GM23248 (cell line): Measurements from ENCODE around the gene FREM1. TPM values are rescaled to one million over a fixed set of nuclear protein-coding genes. Genes with fewer than 3 reads are reported as not detected.

Source experiments
- DNase-seq: peaks from one replicate; pipeline ENCODE4 v3.0.0-alpha.2; 2015
- H2AFZ ChIP-seq: fragments of 200-600 bp; sonication (generic); 2 replicates; pipeline ENCODE4 v1.6.1; 2016; ENCODE audit warnings: antibody characterized with exemption
- H3F3A ChIP-seq: fragments of 200-600 bp; sonication (generic); 2 replicates; pipeline ENCODE4 v1.6.1; 2016; ENCODE audit warnings: mild to moderate bottlenecking, antibody characterized with exemption, mixed run types; ENCODE audit not compliant: insufficient read depth
- H3K27ac ChIP-seq: fragments of 200-600 bp; sonication (generic); 2 replicates; pipeline ENCODE4 v1.5.1; 2016; ENCODE audit warnings: mild to moderate bottlenecking
- H3K27me3 ChIP-seq: fragments of 200-600 bp; sonication (generic); replicated peaks from 2 replicates; pipeline ENCODE4 v1.6.1; 2016; ENCODE audit warnings: mild to moderate bottlenecking; ENCODE audit not compliant: insufficient read depth
- H3K36me3 ChIP-seq: fragments of 200-600 bp; sonication (generic); 2 replicates; pipeline ENCODE4 v1.6.1; 2016; ENCODE audit warnings: low read depth, mild to moderate bottlenecking
- H3K4me1 ChIP-seq: fragments of 200-600 bp; sonication (generic); 2 replicates; pipeline ENCODE4 v1.6.1; 2016; ENCODE audit warnings: mild to moderate bottlenecking; ENCODE audit not compliant: insufficient read depth
- H3K4me2 ChIP-seq: fragments of 200-600 bp; sonication (generic); one replicate; pipeline ENCODE4 v1.6.1; 2016; ENCODE audit warnings: mild to moderate bottlenecking; ENCODE audit not compliant: unreplicated experiment
- H3K4me3 ChIP-seq: fragments of 200-600 bp; sonication (generic); 2 replicates; pipeline ENCODE4 v1.5.1; 2016; ENCODE audit warnings: mild to moderate bottlenecking
- H3K79me2 ChIP-seq: fragments of 200-600 bp; sonication (generic); 2 replicates; pipeline ENCODE4 v1.6.1; 2016; ENCODE audit warnings: mild to moderate bottlenecking; ENCODE audit not compliant: insufficient read depth
- H3K9ac ChIP-seq: fragments of 200-600 bp; sonication (generic); 2 replicates; pipeline ENCODE4 v1.6.1; 2016; ENCODE audit warnings: mild to moderate bottlenecking
- H3K9me2 ChIP-seq: fragments of 200-600 bp; sonication (generic); 2 replicates; pipeline ENCODE4 v1.6.1; 2016; ENCODE audit warnings: mixed run types, mild to moderate bottlenecking, moderate library complexity; ENCODE audit not compliant: insufficient read depth
- H3K9me3 ChIP-seq: fragments of 200-600 bp; sonication (generic); one replicate; pipeline ENCODE4 v1.6.1; 2017; ENCODE audit warnings: low read depth
- H4K20me1 ChIP-seq: fragments of 200-600 bp; sonication (generic); 2 replicates; pipeline ENCODE4 v1.6.0; 2016; ENCODE audit not compliant: insufficient read depth
- EZH2 ChIP-seq: fragments of 200-600 bp; sonication (generic); IDR thresholded peaks from 2 replicates; pipeline ENCODE4 v1.6.1; 2018; ENCODE audit warnings: antibody characterized with exemption, mild to moderate bottlenecking; ENCODE audit not compliant: insufficient read depth, poor library complexity, severe bottlenecking
- EZH2phosphoT487 ChIP-seq: fragments of 200-600 bp; sonication (generic); IDR thresholded peaks from 2 replicates; pipeline ENCODE4 v1.6.1; 2018; ENCODE audit warnings: antibody characterized with exemption, moderate library complexity, mild to moderate bottlenecking, low read depth; ENCODE audit not compliant: insufficient read depth
- WGBS, 2 experiments: methylation state at CpG; one replicate each; pipeline ENCODE4 v1.1.6; 2015 to 2017; ENCODE audit warnings: low lambda C conversion rate in 2 of 2, low coverage in 1 of 2; ENCODE audit errors: missing lambda C conversion rate in 2 of 2; 5-methylcytosine and 5-hydroxymethylcytosine counted together
- in situ Hi-C: fragments of 300-500 bp; cut with MboI; formaldehyde crosslinking; loops from 2 replicates; pipeline ENCODE4 v1.15.0; 2020
- polyA plus RNA-seq: library from polyadenylated mRNA; unstranded; fragments of >200 nt; fragmentation: Nextera tagmentation; extraction: Ambion mirVana; gene quantifications from 2 replicates; pipeline ENCODE4 v1.2.1, GENCODE V29; 2016
- total RNA-seq: library from RNA; depleted of rRNA; stranded (reverse); fragments of >200 nt; shearing (Covaris generic); gene quantifications from 2 replicates; pipeline ENCODE4 v1.2.3, GENCODE V29; 2014

The FREM1 gene
- total and polyA plus RNA-seq, 2 experiments from 2014 or later: 0.11 to 0.31 TPM

DNA sequence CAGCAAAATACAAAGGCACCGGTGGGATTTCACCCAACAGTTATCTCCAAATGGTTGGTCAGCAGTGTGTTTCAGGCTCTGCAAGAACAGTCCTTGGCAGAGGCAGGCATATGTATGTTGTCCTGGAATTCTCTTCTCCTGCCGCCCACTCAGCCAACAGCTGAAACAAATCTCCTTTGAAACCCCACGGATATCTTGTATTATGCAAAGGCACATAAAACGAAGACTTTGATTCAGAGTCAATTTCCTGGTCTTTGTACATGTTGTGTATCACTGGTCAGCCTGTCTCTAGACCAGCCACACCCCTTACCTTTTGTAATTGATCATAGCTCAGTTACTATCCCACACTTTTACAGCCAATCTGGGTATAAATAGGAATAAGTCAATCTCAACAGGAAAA is 29.2 kb downstream of the FREM1 start:
- H3K4me1 ChIP-seq: no peaks in the 10 kb centered on the region; the same call in 1 of the 2 replicates
- no peaks in the 10 kb centered on the region for H4K20me1 ChIP-seq
- H3K36me3 ChIP-seq: no peaks in the 10 kb centered on the region
- no peak overlapping the region; the same call in 1 of the 2 replicates for H2AFZ ChIP-seq
- DNase-seq: peak; percentile 24
- no peaks in the 10 kb centered on the region for H3K9me2 ChIP-seq
- WGBS, 2 experiments: 14 to 16% methylated on average over 4 of the region's 4 CpGs
- in situ Hi-C loops: no loop called here
- no peaks in the 10 kb centered on the region for H3K27me3 ChIP-seq
- no peak overlapping the region for H3K27ac ChIP-seq
- H3K9me3 ChIP-seq: no peaks in the 10 kb centered on the region
- H3K4me3 ChIP-seq: no peak overlapping the region
- H3K9ac ChIP-seq: no peak overlapping the region
- no peak for TF ChIP-seq EZH2phosphoT487
- TF ChIP-seq EZH2: no peak
- H3K4me2 ChIP-seq: no peak overlapping the region
- no peaks in the 10 kb centered on the region for H3F3A ChIP-seq
- H3K79me2 ChIP-seq: no peaks in the 10 kb centered on the region

DNA sequence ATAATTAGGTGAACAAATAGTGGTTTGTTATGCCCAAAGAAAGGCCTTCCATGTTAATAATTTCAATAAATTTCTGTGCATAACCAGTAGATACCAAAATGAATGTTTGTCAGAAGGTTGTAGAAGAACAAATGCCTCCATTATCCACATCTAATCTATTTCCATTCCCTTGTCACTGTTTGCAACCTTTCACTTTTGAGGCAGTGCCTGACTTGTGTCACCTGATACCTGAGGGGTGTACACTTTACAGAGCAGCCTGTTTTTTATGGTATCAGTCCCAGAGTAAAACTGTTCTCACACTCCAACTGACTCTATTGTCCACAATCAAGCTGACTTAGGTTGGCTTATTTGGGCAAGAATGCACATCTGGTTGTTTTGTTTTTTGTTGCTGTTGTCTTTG is 40.1 kb downstream of the FREM1 start:
- Histone ChIP-seq H3K27me3 (no peaks in the 10 kb centered on the region), H3K27ac (no peak overlapping the region), H3K4me2 (no peak overlapping the region), H3K4me1 (no peaks in the 10 kb centered on the region), H3K36me3 (no peaks in the 10 kb centered on the region), H3K79me2 (no peaks in the 10 kb centered on the region), H3K9me3 (no peaks in the 10 kb centered on the region), H4K20me1 (no peaks in the 10 kb centered on the region), H3K4me3 (no peak overlapping the region), H3K9ac (no peak overlapping the region), H3F3A (no peaks in the 10 kb centered on the region), H3K9me2 (no peaks in the 10 kb centered on the region), H2AFZ (no peak overlapping the region)
- no peak for DNase-seq
- in situ Hi-C loops: no loop called here
- no peak for TF ChIP-seq EZH2phosphoT487
- no peak for TF ChIP-seq EZH2

DNA sequence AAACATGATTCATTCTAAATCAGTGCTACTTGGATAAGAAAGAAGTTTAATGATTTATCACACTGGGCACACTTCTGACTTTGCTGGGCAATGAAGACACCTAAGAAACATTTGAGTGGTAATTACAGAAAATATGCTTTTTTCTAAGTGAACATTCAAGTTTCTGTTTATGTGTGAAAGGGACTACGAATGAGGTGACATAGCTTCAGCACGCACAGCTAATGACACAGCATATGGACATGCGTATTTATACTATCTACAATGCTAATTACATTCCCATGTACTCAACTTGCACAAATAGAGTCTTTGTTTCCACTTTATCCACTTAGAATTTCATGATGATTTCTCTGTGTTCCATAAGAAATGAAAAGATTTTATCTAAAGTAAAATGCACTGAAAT is 40.6 kb downstream of the FREM1 start:
- Histone ChIP-seq H3K9me2 (no peaks in the 10 kb centered on the region), H3K27ac (no peak overlapping the region), H3K4me3 (no peak overlapping the region), H3K4me1 (no peaks in the 10 kb centered on the region), H3K9me3 (no peaks in the 10 kb centered on the region), H4K20me1 (no peaks in the 10 kb centered on the region), H3F3A (no peaks in the 10 kb centered on the region), H3K79me2 (no peaks in the 10 kb centered on the region), H3K27me3 (no peaks in the 10 kb centered on the region), H3K36me3 (no peaks in the 10 kb centered on the region), H3K9ac (no peak overlapping the region), H2AFZ (no peak overlapping the region), H3K4me2 (no peak overlapping the region)
- in situ Hi-C loops: no loop called here
- no peak for TF ChIP-seq EZH2phosphoT487
- TF ChIP-seq EZH2: no peak
- WGBS, 2 experiments: 22 to 23% methylated on average over 3 of the region's 3 CpGs
- no peak for DNase-seq

DNA sequence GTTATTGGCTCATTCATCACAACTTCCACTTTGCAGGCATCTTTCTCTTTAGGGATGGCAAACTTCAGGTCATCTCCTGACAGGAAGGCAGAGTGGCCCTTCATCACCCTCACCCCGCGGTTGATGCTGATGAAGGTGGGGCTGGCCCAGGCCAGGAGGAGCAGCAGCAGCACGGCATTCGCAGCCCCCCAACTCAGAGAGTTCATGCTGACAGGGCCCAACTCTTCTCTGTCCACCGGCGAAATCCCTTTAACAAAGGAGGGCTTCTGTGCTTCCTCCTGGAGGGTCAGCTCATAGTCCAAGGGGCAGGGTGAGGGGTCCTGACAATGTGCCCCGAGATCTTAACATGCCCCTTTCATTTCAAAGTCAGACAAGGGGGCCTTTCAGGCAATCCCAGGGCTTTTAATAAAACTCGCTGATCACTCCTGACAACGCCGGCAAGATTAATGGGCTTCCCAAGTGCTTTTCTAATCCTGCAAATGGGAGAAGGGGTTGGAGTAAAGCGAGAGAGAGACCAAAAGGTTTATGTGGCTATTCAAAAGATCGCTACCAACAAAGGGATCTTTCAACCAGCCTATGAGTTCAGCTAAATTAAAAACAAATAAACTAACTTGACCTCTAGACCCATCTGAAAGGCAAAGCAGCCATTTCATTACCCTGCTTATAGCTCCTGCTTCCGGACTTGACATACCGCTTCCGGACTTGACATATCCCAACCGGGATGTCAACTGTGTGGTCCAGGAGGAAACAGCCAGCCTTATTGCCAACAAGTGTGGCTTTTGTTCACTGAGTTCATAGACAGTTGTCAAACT is 41.2 kb downstream of the FREM1 start:
- no peak overlapping the region for H3K4me2 ChIP-seq
- H3K27ac ChIP-seq: no peak overlapping the region
- WGBS, 2 experiments: 72 to 76% methylated on average over 16 of the region's 16 CpGs
- TF ChIP-seq EZH2phosphoT487: no peak
- no peak for TF ChIP-seq EZH2
- no peaks in the 10 kb centered on the region for H3K79me2 ChIP-seq
- H3K4me1 ChIP-seq: no peaks in the 10 kb centered on the region
- H3K4me3 ChIP-seq: no peak overlapping the region
- no peaks in the 10 kb centered on the region for H3K36me3 ChIP-seq
- H2AFZ ChIP-seq: no peak overlapping the region
- no peaks in the 10 kb centered on the region for H3K27me3 ChIP-seq
- no peaks in the 10 kb centered on the region for H4K20me1 ChIP-seq
- no peaks in the 10 kb centered on the region for H3K9me2 ChIP-seq
- no peaks in the 10 kb centered on the region for H3F3A ChIP-seq
- no peaks in the 10 kb centered on the region for H3K9me3 ChIP-seq
- no peak overlapping the region for H3K9ac ChIP-seq
- in situ Hi-C loops: no loop called here
- DNase-seq: no peak
